G401 (cell line): Measurements from ENCODE around the gene SNUPN. TPM values are rescaled to one million over a fixed set of nuclear protein-coding genes. Genes with fewer than 3 reads are reported as not detected.

Source experiments
- DNase-seq: peaks from one replicate; pipeline ENCODE4 v3.0.0-alpha.2; 2015; ENCODE audit warnings: low spot score
- in situ Hi-C: cut with HindIII; loops from 2 replicates; pipeline ENCODE4 v1.10.0; 2016; ENCODE audit warnings: low sequenced_read_pairs, mixed read lengths
- total RNA-seq: library from RNA; depleted of rRNA; stranded (reverse); fragments of >200 nt; shearing (Covaris generic); gene quantifications from 2 replicates; pipeline ENCODE4 v1.2.3, GENCODE V29; 2014

The SNUPN gene
- total RNA-seq, 1 experiment from 2014 or later, result 37.4 TPM

GRCh38 chr15:75655931-75656330 lies 30.4 kb upstream of the SNUPN start:
- in situ Hi-C loops, result no loop called here
- peak; percentile 53 for DNase-seq

GRCh38 chr15:75654201-75654907 lies 28.8 kb upstream of the SNUPN start:
- no peak for DNase-seq
- in situ Hi-C loops, result no loop called here

DNA sequence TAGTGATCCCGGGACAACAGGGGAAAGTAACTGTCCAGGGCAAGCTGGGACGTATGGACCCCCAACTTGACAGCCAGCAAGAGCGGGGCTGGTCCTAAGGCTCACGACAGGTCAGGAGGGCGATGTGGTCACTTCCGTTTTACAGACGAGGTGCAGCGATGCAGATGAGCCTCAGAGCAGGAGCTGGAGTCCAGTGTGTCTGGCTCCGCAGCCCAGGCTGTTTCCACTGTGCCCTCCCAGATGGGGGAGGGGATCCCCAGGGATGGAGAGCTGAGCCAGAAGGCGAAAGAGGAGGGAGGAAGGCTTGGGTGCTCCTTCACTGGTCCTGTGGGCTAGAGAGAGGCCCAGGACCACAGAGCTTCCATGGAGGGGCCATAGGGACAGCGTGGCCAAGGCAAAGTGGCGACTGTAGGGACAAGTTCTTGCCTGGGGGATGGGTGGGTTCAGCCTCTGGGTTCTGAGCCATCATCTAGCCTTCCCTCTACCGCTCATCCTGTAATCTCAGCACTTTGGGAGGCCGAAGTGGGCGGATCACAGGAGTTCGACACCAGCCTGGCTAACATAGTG lies 27.9 kb upstream of the SNUPN start:
- no peak for DNase-seq
- in situ Hi-C loops, result no loop called here

GRCh38 chr15:75651810-75652543 lies 26.5 kb upstream of the SNUPN start:
- no peak for DNase-seq
- in situ Hi-C loops, result no loop called here

DNA sequence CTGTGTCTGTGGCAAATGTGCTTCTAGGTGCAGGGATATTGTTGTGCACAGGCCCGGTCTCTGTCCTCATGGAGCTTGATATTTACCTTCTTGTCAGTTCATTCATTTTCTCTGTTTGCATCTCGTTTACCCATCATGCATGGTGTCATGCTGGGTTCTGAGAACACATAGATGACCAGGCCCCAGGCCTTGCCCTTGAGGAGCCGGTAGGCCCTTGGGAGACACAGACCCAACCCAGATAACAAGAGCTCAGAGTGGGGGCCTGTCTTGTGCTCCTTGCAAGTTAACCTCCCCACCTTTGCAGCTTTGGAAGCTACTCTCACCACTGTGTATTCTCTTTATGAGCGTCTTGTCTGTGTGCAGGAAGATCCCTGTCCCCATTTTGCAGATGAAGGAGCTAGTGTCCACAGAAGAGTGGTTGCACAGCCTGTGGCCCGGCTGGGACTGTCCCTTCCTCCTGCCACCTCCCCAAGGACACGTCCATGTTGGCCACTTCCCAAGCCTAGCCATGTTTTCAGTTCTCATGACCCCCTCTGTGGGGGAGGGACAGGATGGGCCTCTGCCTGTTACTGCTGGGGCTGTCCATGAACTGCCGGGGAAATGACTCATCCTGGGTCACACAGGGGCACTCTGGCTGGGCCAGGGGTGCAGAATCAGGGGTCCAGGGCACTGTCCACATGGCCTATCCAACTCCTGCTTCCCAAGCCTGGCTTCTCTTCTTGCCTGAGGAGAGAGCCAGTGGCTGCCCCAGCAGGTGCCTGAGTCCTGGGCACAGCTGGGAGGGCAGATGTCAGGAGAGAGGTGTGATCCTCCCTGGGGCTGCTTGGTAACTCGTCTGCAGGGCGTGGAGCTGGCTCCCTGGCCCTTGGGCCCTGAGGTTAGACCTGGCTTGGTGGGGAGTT lies 25.6 kb upstream of the SNUPN start:
- in situ Hi-C loops, result no loop called here

GRCh38 chr15:75649848-75650247 lies 24.3 kb upstream of the SNUPN start:
- in situ Hi-C loops, result no loop called here
- DNase-seq, result no peak

More for the DNA sequence above, 25.6 kb upstream of the SNUPN start:
- DNase-seq, result no peak

DNA sequence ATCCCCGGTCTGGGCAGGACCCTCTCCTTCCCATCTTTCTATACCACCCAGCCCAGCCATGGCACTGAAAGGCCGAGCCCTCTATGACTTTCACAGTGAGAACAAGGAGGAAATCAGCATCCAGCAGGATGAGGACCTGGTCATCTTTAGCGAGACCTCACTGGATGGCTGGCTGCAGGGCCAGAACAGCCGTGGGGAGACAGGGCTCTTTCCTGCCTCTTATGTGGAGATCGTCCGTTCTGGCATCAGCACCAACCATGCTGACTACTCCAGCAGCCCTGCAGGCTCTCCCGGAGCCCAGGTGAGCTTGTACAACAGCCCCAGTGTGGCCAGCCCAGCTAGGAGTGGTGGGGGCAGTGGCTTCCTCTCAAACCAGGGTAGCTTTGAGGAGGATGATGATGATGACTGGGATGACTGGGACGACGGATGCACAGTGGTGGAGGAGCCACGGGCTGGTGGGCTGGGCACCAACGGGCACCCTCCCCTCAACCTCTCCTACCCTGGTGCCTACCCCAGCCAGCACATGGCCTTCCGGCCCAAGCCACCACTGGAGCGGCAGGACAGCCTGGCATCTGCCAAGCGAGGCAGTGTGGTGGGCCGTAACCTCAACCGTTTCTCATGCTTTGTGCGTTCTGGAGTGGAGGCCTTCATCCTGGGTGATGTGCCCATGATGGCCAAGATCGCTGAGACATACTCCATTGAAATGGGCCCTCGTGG lies 23.7 kb upstream of the SNUPN start:
- no peak for DNase-seq
- in situ Hi-C loops, result no loop called here

DNA sequence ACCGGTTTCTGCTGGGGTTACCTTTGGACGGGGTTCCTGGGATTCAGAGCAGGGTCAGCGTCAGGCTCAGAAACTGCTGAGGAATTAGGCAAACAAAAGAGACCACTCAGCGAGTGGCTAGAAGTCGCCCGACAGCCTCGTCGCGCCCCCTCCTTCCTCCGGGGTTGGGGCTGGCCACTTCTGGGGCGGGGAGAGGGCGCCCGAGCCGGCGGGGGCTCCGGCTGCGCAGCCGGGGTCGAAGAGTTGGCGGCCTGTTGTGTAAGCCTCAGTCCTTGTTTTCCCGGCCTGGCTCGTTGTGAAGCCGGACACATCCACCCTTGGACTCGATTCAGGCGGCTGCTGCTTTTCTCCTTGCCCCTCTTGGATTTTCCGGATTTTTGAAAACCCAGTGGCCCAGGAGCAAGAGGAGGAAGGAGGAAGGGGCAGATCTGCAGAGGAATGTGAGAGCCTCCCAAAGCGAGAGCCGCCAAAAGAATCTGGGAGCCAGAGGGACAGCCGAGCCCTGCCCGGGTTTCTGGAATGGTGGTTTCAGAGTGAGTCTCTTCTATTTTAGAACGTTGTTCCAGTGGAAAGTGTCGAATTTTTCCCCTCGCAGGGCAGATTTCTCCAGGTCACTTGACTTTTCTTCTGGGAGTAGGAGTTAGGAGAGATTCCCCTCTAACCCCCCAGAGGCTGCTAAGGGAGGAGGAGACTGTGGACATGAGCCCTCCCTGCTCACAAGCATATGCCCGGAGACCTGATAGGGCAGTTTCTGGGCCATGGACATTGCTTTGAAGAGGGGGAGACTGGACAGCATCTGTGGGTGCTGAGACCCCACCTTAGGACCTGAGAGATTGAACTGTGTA lies 22.9 kb upstream of the SNUPN start:
- peak; percentile 54 for DNase-seq
- in situ Hi-C loops, result no loop called here

DNA sequence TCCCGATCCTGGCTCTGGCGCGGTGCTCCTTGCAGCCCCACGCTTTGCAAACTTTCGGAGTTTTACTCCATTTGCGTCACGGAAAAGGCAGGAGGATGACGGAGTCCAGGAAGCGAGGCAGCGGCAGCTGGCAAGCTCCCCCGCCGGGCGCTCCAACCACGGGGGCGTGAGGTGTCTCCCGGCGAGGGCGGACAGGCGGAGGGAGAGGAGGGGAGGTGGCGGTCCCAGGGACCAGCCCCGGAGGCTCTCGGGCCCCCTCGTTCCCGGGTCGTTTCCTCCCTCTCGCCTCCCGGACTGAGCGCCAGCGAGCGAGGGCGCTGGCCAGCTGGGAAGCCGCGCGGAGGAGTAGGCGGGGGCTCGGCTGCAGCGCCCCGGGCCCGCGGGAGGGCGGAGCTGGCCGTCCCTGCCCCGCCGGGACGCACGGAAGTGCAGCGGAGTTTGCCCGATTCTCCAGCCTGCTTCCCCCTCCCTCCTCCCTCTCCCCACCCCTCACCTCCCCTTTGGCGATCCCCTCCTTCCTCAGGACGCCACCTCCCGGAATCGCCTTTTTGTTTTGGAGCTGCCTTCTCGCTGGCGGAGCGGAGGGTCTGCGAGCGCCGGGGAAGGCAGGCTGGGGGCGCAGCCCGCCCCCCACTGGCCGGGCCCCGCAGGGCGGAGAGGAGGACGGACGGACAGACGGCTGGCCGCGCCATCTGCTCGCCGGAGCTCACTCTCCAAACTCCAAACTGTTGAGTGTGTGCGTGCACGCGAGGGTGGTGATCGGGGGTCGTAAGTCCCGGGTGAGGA lies 22.0 kb upstream of the SNUPN start, which contains the start of gene SNX33:
Gene SNX33, plus strand, starts transcription at position 543 of the 786 bp plus-strand sequence. CDS start 1,191 bp downstream, outside the sequence.
- DNase-seq, result peak; percentile 62
- in situ Hi-C loops, result no loop called here

- peak; percentile 40 for DNase-seq
- in situ Hi-C loops, result no loop called here
These were observed 21.4 kb upstream of the SNUPN start for GRCh38 chr15:75646944-75647364.

- in situ Hi-C loops, result no loop called here
- no peak for DNase-seq
These were observed 20.8 kb upstream of the SNUPN start for GRCh38 chr15:75646112-75646943.

GRCh38 chr15:75644376-75644775 lies 18.9 kb upstream of the SNUPN start:
- in situ Hi-C loops, result no loop called here
- DNase-seq, result no peak

DNA sequence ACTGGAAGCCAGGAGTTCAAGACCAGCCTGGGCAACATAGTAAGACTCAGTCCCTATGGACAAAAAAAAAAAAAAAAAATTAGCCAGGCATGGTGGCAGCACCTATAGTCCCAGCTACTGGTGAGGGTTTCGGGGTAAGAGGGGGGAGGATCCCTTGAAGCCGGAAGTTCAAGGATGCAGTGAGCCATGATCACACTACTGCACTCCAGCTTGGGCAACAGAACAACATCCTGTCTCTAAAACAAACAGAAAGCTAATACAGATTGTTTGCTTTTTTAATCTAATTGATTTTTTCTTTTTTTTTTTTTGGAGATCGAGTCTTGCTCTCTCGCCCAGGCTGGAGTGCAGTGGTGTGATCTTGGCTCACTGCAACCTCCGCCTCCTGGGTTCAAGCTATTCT lies 16.1 kb upstream of the SNUPN start:
- in situ Hi-C loops, result no loop called here
- DNase-seq, result no peak

DNA sequence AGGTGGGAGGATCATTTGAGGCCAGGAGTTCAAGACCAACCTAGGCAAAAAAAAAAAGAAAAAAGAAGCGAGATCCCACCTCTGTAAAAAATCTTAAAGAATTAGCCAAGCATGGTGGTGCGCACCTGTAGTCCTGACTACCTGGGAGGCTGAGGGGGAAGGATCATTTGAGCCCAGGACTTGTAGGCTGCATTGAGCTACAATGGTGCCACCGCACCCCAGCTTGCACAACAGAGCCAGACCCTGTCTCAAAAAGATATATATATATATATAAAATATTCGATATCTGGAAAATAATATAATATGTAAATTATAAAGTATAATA lies 15.6 kb upstream of the SNUPN start:
- in situ Hi-C loops, result no loop called here
- DNase-seq, result no peak

- in situ Hi-C loops, result no loop called here
- DNase-seq, result peak; percentile 34
These were observed 15.1 kb upstream of the SNUPN start for GRCh38 chr15:75640483-75641178.
